ENCODE results near the gene GNAO1. TPM values are rescaled to one million over a fixed set of nuclear protein-coding genes. Genes with fewer than 3 reads are reported as not detected.

GNAO1 gene
- total RNA-seq, 6 experiments from 2014 or later = 18.2 to 45.1 (median 21.5) TPM

DNA sequence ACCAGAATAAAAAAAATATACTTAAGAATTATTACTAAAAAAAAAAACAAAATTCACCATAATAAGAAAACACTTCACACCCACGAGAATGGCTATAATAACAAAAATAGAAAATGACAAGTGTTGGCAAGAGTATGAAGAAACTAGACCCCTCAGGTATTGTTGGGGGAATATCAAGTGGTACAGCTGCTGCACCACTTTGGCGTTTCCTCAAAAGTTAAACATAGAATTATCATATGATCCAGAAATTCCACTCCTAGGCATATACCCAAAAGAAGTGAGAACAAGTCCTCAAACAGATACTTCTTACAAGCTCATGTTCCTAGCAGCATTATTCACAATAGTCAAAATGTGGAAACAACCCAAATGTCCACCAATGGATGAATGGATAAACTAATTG, 207.8 kb downstream of the GNAO1 start:
- intact Hi-C loops (cut with DNase I) = no loop called here
- no peak overlapping the region for H3K4me3 ChIP-seq
- ATAC-seq (no peak), DNase-seq (no peak)
- H3K36me3 ChIP-seq = peaks cover 8 to 31% (median 15%) of the 10 kb centered on the region in 4 donors
- H3K9me3 ChIP-seq = no peaks in the 10 kb centered on the region
- TF ChIP-seq POLR2A (IDR thresholded peaks at IDR 0.05) = no peak
- TF ChIP-seq, protein P1, sequence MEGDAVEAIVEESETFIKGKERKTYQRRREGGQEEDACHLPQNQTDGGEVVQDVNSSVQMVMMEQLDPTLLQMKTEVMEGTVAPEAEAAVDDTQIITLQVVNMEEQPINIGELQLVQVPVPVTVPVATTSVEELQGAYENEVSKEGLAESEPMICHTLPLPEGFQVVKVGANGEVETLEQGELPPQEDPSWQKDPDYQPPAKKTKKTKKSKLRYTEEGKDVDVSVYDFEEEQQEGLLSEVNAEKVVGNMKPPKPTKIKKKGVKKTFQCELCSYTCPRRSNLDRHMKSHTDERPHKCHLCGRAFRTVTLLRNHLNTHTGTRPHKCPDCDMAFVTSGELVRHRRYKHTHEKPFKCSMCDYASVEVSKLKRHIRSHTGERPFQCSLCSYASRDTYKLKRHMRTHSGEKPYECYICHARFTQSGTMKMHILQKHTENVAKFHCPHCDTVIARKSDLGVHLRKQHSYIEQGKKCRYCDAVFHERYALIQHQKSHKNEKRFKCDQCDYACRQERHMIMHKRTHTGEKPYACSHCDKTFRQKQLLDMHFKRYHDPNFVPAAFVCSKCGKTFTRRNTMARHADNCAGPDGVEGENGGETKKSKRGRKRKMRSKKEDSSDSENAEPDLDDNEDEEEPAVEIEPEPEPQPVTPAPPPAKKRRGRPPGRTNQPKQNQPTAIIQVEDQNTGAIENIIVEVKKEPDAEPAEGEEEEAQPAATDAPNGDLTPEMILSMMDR (IDR thresholded peaks at IDR 0.05) = no peak
- H3K4me1 ChIP-seq = no peaks in the 10 kb centered on the region
- H3K27me3 ChIP-seq = no peaks in the 10 kb centered on the region
- no peak overlapping the region for H3K27ac ChIP-seq
- 97% methylated on average over 2 of the region's 2 CpGs for WGBS (ENCODE audit: insufficient coverage, low coverage, low lambda C conversion rate, missing lambda C conversion rate)

DNA sequence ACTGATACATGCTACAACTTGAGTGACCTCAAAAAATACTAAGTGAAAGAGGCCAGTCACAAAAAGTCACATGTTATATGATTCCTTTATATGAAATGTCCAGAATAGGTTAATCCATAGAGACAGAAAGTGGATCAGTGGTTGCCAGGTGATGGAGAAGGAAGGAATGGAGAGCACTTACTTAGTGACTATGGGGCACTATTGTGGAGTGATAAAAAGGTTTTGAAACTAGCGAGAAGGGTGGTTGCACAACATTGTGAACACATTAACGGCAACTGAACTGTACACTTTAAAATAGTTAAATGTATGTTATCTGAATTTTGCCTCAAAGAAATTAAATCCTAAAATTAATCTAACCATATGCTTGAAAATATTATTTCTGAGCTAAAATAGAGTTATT, 208.2 kb downstream of the GNAO1 start:
- no peaks in the 10 kb centered on the region for H3K27me3 ChIP-seq
- ATAC-seq = peak in 3 of 4 donors; percentile 41 to 55 (median 48)
- no peak for DNase-seq
- H3K4me3 ChIP-seq = no peak overlapping the region
- no peak overlapping the region for H3K27ac ChIP-seq
- no peaks in the 10 kb centered on the region for H3K4me1 ChIP-seq
- H3K9me3 ChIP-seq = no peaks in the 10 kb centered on the region
- WGBS (ENCODE audit: insufficient coverage, low coverage, low lambda C conversion rate, missing lambda C conversion rate) = 25% methylated on average over 2 of the region's 2 CpGs
- intact Hi-C loops (cut with DNase I) = no loop called here
- no peak for TF ChIP-seq POLR2A (IDR thresholded peaks at IDR 0.05)
- TF ChIP-seq, protein P1 (IDR thresholded peaks at IDR 0.05) = no peak
- peaks cover 8 to 35% (median 19%) of the 10 kb centered on the region in 4 donors for H3K36me3 ChIP-seq

DNA sequence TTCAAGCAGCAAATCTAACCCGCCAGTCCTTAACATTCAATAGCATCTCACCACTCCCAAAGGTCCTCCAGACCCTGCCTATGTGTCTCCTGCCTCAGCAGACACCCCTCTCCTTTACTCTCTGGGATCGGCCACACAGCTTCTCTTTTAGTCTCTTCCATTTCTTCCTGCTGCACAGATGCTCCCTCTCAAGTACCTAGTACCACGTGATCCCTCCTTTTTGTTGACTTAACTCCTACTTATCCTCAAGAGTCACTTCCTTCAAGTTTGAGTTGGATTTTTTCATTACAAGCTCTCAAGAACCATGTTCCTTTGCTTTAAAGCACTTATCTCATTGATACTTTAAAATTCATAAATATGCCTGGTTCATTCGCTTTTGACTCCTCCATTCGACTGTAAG, 209.2 kb downstream of the GNAO1 start:
- intact Hi-C loops (cut with DNase I) = no loop called here
- no peak overlapping the region for H3K27ac ChIP-seq
- ATAC-seq (no peak), DNase-seq (no peak)
- no peaks in the 10 kb centered on the region for H3K27me3 ChIP-seq
- TF ChIP-seq POLR2A (IDR thresholded peaks at IDR 0.05) = no peak
- TF ChIP-seq, protein P1 (IDR thresholded peaks at IDR 0.05) = no peak
- no peaks in the 10 kb centered on the region for H3K9me3 ChIP-seq
- H3K36me3 ChIP-seq = peaks cover 8 to 44% (median 23%) of the 10 kb centered on the region in 4 donors
- WGBS (ENCODE audit: insufficient coverage, low coverage, low lambda C conversion rate, missing lambda C conversion rate) = 75% methylated on average over 5 of the region's 5 CpGs
- H3K4me1 ChIP-seq = no peaks in the 10 kb centered on the region
- H3K4me3 ChIP-seq = no peak overlapping the region

DNA sequence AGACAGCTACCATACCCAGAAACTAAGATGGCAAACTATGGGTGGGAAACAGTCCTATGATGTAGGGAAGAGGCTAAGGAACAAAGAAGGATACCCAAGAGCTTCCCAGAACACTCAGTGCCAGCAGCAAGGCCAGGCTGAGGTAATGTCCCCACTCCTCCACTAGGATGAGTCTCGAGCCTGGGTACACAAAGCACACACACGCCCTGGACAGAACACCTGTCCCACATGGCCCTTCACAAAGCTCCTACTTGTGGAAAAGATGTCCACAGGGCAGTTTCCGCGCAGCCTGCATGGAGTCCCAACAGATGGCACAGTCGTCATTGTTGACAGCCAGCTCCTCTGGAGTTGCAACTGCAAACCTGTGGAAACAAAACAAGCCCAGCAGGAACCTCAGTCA, 210.2 kb downstream of the GNAO1 start:
- 82% methylated on average over 2 of the region's 5 CpGs for WGBS (ENCODE audit: insufficient coverage, low coverage, low lambda C conversion rate, missing lambda C conversion rate)
- H3K9me3 ChIP-seq = no peaks in the 10 kb centered on the region
- no peaks in the 10 kb centered on the region for H3K4me1 ChIP-seq
- TF ChIP-seq, protein P1 (IDR thresholded peaks at IDR 0.05) = peak in 2 of 4 donors; percentile 5 to 28
- no peak for TF ChIP-seq POLR2A (IDR thresholded peaks at IDR 0.05)
- DNase-seq = no peak
- intact Hi-C loops (cut with DNase I) = no loop called here
- H3K4me3 ChIP-seq = no peak overlapping the region
- no peak overlapping the region for H3K27ac ChIP-seq
- H3K36me3 ChIP-seq = peaks cover 8 to 44% (median 23%) of the 10 kb centered on the region in 4 donors
- peak; percentile 57 to 79 (median 64) for ATAC-seq
- no peaks in the 10 kb centered on the region for H3K27me3 ChIP-seq
